GM18508 (cell line): Measurements from ENCODE around the gene L1CAM.

Source experiments
- ATAC-seq: cut with Tn5 transposase; IDR thresholded peaks from one replicate; pipeline ENCODE4 v1.9.1; 2021; ENCODE audit warnings: moderate number of reproducible peaks; ENCODE audit not compliant: insufficient read depth, unreplicated experiment

L1CAM gene

GRCh38 chrX:153845195-153845594 lies 40.8 kb downstream of the L1CAM start:
- ATAC-seq: no peak

GRCh38 chrX:153844509-153845082 lies 41.4 kb downstream of the L1CAM start:
- ATAC-seq: no peak

GRCh38 chrX:153836921-153837320 lies 49.1 kb downstream of the L1CAM start:
- ATAC-seq: no peak

GRCh38 chrX:153832728-153833127 lies 53.2 kb downstream of the L1CAM start:
- no peak for ATAC-seq

GRCh38 chrX:153831429-153832150 lies 54.4 kb downstream of the L1CAM start:
- no peak for ATAC-seq

GRCh38 chrX:153830640-153831428 lies 55.1 kb downstream of the L1CAM start:
- no peak for ATAC-seq

- ATAC-seq: no peak
These were observed 56.0 kb downstream of the L1CAM start, which contains the start of gene PDZD4 for GRCh38 chrX:153829799-153830639. Gene PDZD4 (minus strand): TSS chrX:153830544. CDS start chrX:153830298, 246 bp downstream.

GRCh38 chrX:153829549-153829798 lies 56.5 kb downstream of the L1CAM start:
- ATAC-seq: no peak

GRCh38 chrX:153828723-153829548 lies 57.0 kb downstream of the L1CAM start:
- no peak for ATAC-seq

GRCh38 chrX:153828308-153828707 lies 57.7 kb downstream of the L1CAM start:
- ATAC-seq: no peak

- no peak for ATAC-seq
These were observed 58.1 kb downstream of the L1CAM start for GRCh38 chrX:153827903-153828302.

- no peak for ATAC-seq
These were observed 59.0 kb downstream of the L1CAM start for GRCh38 chrX:153827016-153827415.

- ATAC-seq: no peak
These were observed 60.9 kb downstream of the L1CAM start for GRCh38 chrX:153825042-153825441.

GRCh38 chrX:153824348-153824747 lies 61.6 kb downstream of the L1CAM start:
- ATAC-seq: no peak

- ATAC-seq: no peak
These were observed 64.9 kb downstream of the L1CAM start for GRCh38 chrX:153821066-153821465.

GRCh38 chrX:153820601-153821000 lies 65.4 kb downstream of the L1CAM start:
- no peak for ATAC-seq

- no peak for ATAC-seq
These were observed 66.5 kb downstream of the L1CAM start for GRCh38 chrX:153819384-153820040.

- no peak for ATAC-seq
These were observed 67.2 kb downstream of the L1CAM start for GRCh38 chrX:153818571-153819383.
